CD4-positive, alpha-beta T cell (primary cell): ENCODE results near the gene AGRN. TPM values are rescaled to one million over a fixed set of nuclear protein-coding genes. Genes with fewer than 3 reads are reported as not detected.

Source experiments
- ATAC-seq: fragments of 200-7000 bp; cut with Tn5 transposase; one replicate; pipeline ENCODE4 v1.10.0; 2022; ENCODE audit warnings: mild to moderate bottlenecking; ENCODE audit not compliant: poor library complexity
- CTCF ChIA-PET: fragments of 350-600 bp; sonication (Branson Sonifier 250); formaldehyde crosslinking; loops from one replicate; lab custom pipeline; 2021; ENCODE audit warnings: antibody characterized with exemption, inconsistent platforms; lab: Charles Lee
- POLR2A ChIA-PET: fragments of 350-600 bp; sonication (Branson Sonifier 250); formaldehyde crosslinking; loops from one replicate; lab custom pipeline; 2021; ENCODE audit warnings: antibody characterized with exemption, inconsistent platforms; lab: Charles Lee
- DNase-seq, 14 experiments: peaks; one replicate each; pipeline ENCODE4 v3.0.0-alpha.2; 2013 to 2020; ENCODE audit warnings: mixed read lengths in 2 of 14
- H3K27ac ChIP-seq, 2 donors: one replicate each; pipeline versions ENCODE4 v1.5.1 to v1.7.0; 2013; ENCODE audit warnings: low read length in 2 of 2, low read depth in 1 of 2, mild to moderate bottlenecking in 1 of 2
- H3K27me3 ChIP-seq, 2 experiments: 1 replicate in 1 of 2; 2 replicates in 1 of 2; pipeline versions ENCODE4 v1.6.1 to v1.7.0; 2013; ENCODE audit warnings: low read length in 2 of 2, control low read depth in 1 of 2, mild to moderate bottlenecking in 1 of 2, moderate library complexity in 1 of 2; ENCODE audit not compliant: insufficient read depth in 2 of 2, control insufficient read depth in 1 of 2
- H3K36me3 ChIP-seq: one replicate; pipeline ENCODE4 v1.6.1; 2013; ENCODE audit warnings: low read length, control low read depth; ENCODE audit not compliant: insufficient read depth
- H3K4me1 ChIP-seq: one replicate; pipeline ENCODE4 v1.6.1; 2013; ENCODE audit warnings: low read length, control low read depth; ENCODE audit not compliant: insufficient read depth
- H3K4me3 ChIP-seq: one replicate; pipeline ENCODE4 v1.5.1; 2013; ENCODE audit warnings: mild to moderate bottlenecking, low read length, moderate library complexity
- H3K9me3 ChIP-seq, 2 experiments: 1 replicate in 1 of 2; 2 replicates in 1 of 2; pipeline versions ENCODE4 v1.6.1 to v1.7.0; 2013; ENCODE audit warnings: low read length in 2 of 2, mild to moderate bottlenecking in 2 of 2, control low read depth in 1 of 2, moderate library complexity in 1 of 2; ENCODE audit not compliant: control insufficient read depth in 1 of 2, insufficient read depth in 1 of 2
- H3K27ac Mint-ChIP-seq: one replicate; pipeline ENCODE4 v1.8.0; 2020; ENCODE audit warnings: mixed read lengths
- H3K27me3 Mint-ChIP-seq: one replicate; pipeline ENCODE4 v1.8.0; 2021; ENCODE audit warnings: mixed read lengths
- H3K36me3 Mint-ChIP-seq: one replicate; pipeline ENCODE4 v1.8.0; 2021; ENCODE audit warnings: low read depth, mixed read lengths
- H3K4me1 Mint-ChIP-seq: one replicate; pipeline ENCODE4 v1.8.0; 2021; ENCODE audit warnings: low read depth, mixed read lengths
- H3K4me3 Mint-ChIP-seq: one replicate; pipeline ENCODE4 v1.8.0; 2020; ENCODE audit warnings: mild to moderate bottlenecking, mixed read lengths
- H3K9me3 Mint-ChIP-seq: one replicate; pipeline ENCODE4 v1.8.0; 2020; ENCODE audit warnings: mixed read lengths
- intact Hi-C, 2 experiments: fragments of 100-400 bp; cut with DNase I in 1 of 2; cut with micrococcal nuclease in 1 of 2; formaldehyde crosslinking; loops; one replicate each; pipeline versions ENCODE4 v1.15.1 to v1.9.0; 2023 to 2025; cut with DNase I, micrococcal nuclease
- total RNA-seq, 174 experiments: library from RNA in 2 of 174; stranded (reverse) in 2 of 174; gene quantifications; one replicate each; pipeline ENCODE4 v1.2.3 and lab custom pipeline; 2021 to 2026
- TF ChIP-seq, protein P1 (sequence below): fragments of 200-600 bp; IDR thresholded peaks from one replicate; pipeline ENCODE4 v1.8.0; 2022; ENCODE audit warnings: antibody characterized with exemption, mild to moderate bottlenecking

Gene AGRN
- total RNA-seq, 2 experiments from 2014 or later, result 1.5 to 2.0 TPM

DNA sequence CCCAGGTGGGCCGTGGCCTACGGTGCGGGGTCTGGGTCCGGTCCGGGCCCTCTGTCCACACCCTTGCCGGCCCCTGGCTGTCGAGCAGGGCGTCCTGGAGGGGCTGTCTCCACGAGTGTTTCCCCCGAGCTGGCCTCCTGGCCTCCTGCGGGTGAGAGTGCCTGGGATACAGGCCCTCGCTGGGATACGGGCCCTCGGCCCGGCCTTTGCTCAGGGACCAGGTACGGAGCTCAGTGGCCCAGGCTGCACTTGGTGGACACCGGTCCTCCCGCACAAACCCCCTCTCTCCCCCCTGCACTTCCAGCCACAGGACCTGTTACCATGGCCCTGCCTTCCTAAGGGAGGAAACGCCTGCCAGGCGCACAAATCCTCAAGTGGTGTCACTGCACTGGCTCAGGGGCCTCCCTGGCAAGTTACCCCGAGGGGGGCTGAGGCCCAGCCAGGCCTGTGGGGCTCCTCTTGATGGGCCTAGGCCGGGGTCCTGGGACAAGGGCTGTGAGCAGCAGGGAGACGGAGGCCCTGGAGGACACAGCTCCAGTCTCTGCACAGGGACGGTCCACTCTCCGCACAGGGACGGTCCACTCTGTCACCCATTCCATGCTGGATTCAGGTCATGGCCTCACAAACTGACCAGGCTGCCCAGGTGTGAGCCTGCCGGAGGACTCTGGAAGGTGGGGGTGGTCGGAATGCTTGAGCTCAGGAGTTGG lies 72.4 kb downstream of the AGRN start:
- CTCF ChIA-PET, result no interaction called here
- no peaks in the 10 kb centered on the region for H3K36me3 ChIP-seq
- H3K9me3 ChIP-seq, result peaks cover 0 to 6% of the 10 kb centered on the region in 2 experiments
- no peak overlapping the region for H3K27ac ChIP-seq
- Mint-ChIP-seq H3K4me1 (no peaks in the 10 kb centered on the region), H3K9me3 (no peaks in the 10 kb centered on the region), H3K4me3 (no peak overlapping the region), H3K27ac (no peak overlapping the region), H3K36me3 (no peaks in the 10 kb centered on the region), H3K27me3 (no peaks in the 10 kb centered on the region)
- no peaks in the 10 kb centered on the region for H3K4me1 ChIP-seq
- TF ChIP-seq, protein P1, sequence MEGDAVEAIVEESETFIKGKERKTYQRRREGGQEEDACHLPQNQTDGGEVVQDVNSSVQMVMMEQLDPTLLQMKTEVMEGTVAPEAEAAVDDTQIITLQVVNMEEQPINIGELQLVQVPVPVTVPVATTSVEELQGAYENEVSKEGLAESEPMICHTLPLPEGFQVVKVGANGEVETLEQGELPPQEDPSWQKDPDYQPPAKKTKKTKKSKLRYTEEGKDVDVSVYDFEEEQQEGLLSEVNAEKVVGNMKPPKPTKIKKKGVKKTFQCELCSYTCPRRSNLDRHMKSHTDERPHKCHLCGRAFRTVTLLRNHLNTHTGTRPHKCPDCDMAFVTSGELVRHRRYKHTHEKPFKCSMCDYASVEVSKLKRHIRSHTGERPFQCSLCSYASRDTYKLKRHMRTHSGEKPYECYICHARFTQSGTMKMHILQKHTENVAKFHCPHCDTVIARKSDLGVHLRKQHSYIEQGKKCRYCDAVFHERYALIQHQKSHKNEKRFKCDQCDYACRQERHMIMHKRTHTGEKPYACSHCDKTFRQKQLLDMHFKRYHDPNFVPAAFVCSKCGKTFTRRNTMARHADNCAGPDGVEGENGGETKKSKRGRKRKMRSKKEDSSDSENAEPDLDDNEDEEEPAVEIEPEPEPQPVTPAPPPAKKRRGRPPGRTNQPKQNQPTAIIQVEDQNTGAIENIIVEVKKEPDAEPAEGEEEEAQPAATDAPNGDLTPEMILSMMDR, result no peak
- POLR2A ChIA-PET, result no interaction called here
- no peaks in the 10 kb centered on the region for H3K27me3 ChIP-seq
- intact Hi-C loops, result no loop called here
- H3K4me3 ChIP-seq, result no peak overlapping the region
- ATAC-seq (no peak), DNase-seq (peak in 2 of 14 experiments; percentile 1 to 20)

DNA sequence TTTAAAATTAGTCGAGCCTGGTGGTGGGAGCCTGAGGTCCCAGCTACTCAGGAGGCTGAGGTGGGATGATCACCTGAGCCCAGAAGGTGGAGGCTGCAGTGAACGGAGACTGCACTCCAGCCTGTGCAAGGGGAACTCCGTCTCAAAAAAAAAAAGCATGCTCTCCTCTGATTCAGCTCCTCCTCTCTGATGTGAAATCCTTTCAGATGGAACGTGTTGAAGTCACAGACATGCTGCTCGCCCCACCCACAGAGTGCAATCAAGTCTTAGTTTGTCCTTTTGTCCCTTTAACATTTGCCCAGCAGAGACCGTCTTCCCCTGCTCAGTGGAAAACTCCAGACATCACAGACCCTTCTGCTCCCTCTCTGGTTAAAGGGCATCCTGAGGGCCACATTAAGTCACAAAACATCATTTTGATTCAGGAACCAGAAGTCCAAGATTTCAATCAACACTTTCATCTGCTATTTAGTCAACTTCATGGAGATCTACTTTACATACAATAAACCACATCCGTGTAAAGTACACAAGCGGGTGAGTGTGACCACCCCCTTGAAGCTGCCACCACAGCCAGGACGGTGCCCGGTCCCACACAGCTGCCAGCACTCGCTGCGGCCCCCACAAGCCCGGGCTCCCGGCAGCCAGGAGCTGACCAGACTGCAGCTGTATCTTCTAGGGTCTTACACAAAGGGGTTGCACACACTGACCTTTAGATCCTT lies 73.1 kb downstream of the AGRN start:
- peak in 1 of 14 experiments; percentile 25 for DNase-seq
- H3K4me3 ChIP-seq, result no peak overlapping the region
- intact Hi-C loops, result no loop called here
- Mint-ChIP-seq H3K4me1 (no peaks in the 10 kb centered on the region), H3K9me3 (no peaks in the 10 kb centered on the region), H3K27ac (no peak overlapping the region), H3K27me3 (no peaks in the 10 kb centered on the region), H3K4me3 (no peak overlapping the region), H3K36me3 (no peaks in the 10 kb centered on the region)
- H3K4me1 ChIP-seq, result no peaks in the 10 kb centered on the region
- H3K9me3 ChIP-seq, result peaks cover 0 to 8% of the 10 kb centered on the region in 2 experiments
- H3K27me3 ChIP-seq, result no peaks in the 10 kb centered on the region
- TF ChIP-seq, protein P1, result no peak
- no peak overlapping the region for H3K27ac ChIP-seq
- ATAC-seq, result no peak
- H3K36me3 ChIP-seq, result no peaks in the 10 kb centered on the region
- ChIA-PET POLR2A (no interaction called here), CTCF (no interaction called here)

DNA sequence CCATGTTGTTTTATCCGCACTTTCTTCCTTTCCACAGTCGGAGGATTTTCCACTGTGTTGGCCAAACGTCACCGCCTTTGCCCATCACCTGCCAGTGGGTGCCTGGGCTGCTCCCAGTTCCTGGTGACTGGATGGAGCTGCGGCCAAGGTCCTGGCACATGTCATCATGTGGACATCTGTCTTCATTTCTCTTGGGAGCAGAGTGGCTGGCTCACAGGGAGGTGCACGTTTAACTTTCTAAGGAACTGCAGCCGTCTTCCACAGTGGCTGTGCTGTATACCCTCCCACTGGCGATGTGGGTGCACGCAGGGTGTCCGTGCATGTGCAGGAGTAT lies 73.7 kb downstream of the AGRN start:
- TF ChIP-seq, protein P1, result no peak
- ChIA-PET CTCF (no interaction called here), POLR2A (no interaction called here)
- H3K4me1 ChIP-seq, result peaks cover 5% of the 10 kb centered on the region
- intact Hi-C loops, result no loop called here
- no peaks in the 10 kb centered on the region for H3K36me3 Mint-ChIP-seq
- no peaks in the 10 kb centered on the region for H3K27me3 ChIP-seq
- no peak overlapping the region for H3K27ac Mint-ChIP-seq
- H3K36me3 ChIP-seq, result no peaks in the 10 kb centered on the region
- DNase-seq, result peak in 1 of 14 experiments; percentile 0
- H3K4me1 Mint-ChIP-seq, result no peaks in the 10 kb centered on the region
- no peak overlapping the region for H3K4me3 ChIP-seq
- no peaks in the 10 kb centered on the region for H3K9me3 Mint-ChIP-seq
- ATAC-seq, result no peak
- peaks cover 0 to 13% of the 10 kb centered on the region in 2 experiments for H3K9me3 ChIP-seq
- no peak overlapping the region for H3K27ac ChIP-seq
- no peaks in the 10 kb centered on the region for H3K27me3 Mint-ChIP-seq
- H3K4me3 Mint-ChIP-seq, result no peak overlapping the region
